ENCODE measurements around the gene DAB2IP. TPM values are rescaled to one million over a fixed set of nuclear protein-coding genes. Genes with fewer than 3 reads are reported as not detected.

Gene DAB2IP
- total RNA-seq, 1 donor from 2014 or later = 27.3 TPM

DNA sequence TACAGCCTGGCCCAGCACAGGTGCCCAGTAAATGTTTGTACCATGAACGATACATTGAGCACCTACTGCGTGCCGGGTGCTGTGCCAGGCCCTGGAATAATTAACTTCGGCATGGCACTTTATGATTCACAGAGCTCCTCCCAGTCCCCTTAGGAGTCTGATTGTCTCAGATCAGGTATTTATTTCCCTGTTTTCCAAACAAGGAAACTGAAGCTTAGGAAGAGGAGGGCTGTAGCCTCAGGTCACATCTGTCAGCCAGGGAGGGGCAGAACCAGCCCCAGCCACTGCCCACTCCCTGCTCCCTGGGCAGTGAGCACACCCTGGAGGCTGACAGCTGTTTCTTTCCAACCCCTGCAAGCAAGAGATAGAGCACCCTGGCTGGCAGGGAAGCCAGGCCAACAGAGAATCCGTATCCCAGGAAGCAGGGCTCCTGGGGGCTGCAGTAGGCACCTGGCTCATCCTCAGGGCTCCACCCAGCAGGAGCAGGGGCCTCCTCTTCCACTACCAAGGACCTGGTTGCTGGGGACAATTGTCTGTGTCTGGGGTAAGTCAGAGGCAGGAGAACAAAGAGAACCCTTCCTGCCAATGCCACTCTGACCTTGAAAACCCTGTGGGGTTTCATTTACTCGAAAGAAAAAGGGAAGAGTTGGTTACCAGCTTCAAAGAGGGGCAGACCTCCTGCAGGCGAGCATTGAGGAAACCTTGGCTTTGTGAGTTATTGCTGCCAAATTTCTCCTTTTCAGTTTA, 69.0 kb downstream of the DAB2IP start:
- no peak for DNase-seq (ENCODE audit: low spot score)
- peak; percentile 5 for ATAC-seq

DNA sequence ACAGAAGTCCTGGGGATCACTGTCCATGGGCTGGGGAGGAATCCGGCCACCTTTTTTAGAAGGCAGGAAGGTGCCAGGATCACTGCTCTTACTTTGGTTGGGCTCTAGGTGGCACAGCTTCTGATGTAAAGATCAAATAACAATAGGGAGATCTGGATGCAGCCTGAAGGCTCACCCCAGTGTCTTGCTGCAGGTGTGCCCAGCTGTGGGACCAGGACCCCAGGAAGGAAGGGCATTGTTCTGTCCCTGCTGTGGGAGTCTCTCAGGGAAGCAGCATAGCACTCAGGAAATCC, 69.6 kb downstream of the DAB2IP start:
- DNase-seq (ENCODE audit: low spot score) = no peak
- ATAC-seq = no peak

GRCh38 chr9:121721770-121722169, 70.3 kb downstream of the DAB2IP start:
- no peak for DNase-seq (ENCODE audit: low spot score)
- no peak for ATAC-seq

DNA sequence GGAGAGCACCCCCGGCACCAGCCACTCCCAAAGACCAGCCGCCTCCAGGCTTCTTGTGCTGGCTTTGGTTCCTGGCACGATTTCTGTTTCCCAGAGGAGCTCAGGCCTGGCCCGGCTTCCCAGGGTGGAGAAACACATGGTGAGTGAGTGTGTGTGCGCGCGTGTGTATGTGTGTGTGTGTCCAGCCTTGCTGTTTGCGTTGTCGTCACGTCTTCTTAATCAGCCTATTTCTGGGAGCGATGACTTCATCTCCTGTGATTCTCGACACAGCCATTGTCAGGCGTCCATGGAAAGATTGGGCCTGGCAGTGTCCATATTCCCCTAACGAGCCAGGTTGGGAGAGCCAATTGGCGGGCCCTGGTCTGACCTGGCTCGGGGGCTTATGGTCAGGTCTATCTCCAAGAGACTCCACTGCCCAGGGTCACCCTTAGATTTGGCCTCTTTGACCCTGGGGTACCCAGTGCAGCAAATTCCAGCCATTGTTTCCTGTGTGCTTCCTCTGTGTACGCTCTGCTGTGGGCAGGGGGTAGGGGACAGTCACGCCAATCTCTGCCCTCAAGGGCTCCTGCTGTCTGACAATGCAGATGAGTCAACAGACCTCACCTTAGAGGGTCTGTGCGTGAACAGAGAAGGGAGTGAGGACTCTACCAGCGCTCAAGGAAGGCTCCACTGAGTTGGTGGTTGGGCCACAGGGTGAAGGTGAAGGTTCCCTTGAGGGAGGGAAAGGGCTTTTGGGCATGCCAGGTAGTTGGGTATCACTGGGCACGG, 73.8 kb downstream of the DAB2IP start:
- peak; percentile 64 for DNase-seq (ENCODE audit: low spot score)
- ATAC-seq = peak; percentile 70

GRCh38 chr9:121727295-121728020, 76.0 kb downstream of the DAB2IP start:
- no peak for DNase-seq (ENCODE audit: low spot score)
- no peak for ATAC-seq

DNA sequence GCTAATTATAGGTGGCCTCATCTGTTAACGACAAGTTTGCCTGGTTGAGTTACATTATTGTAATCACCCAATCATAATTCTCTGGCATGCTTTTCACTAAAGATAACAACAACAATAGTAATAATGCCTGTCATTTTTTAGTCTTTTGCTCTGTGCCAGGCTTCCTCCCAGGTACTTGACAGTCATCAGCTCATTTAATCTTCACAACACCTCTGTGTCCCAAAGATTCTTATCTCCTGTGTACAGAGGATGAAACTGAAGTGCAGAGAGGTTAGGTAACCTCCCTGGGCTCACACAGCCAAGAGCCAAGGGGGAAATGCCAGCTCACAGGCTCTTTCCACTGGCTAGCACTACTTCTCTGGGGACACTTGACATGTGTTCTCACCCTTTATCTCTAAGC, 77.5 kb downstream of the DAB2IP start:
- no peak for ATAC-seq

GRCh38 chr9:121729769-121730562, 78.5 kb downstream of the DAB2IP start:
- DNase-seq (ENCODE audit: low spot score) = no peak
- ATAC-seq = no peak

More for the DNA sequence above, 77.5 kb downstream of the DAB2IP start:
- no peak for DNase-seq (ENCODE audit: low spot score)

GRCh38 chr9:121731090-121731489, 79.7 kb downstream of the DAB2IP start:
- ATAC-seq (no peak), DNase-seq (ENCODE audit: low spot score) (no peak)

- ATAC-seq (no peak), DNase-seq (ENCODE audit: low spot score) (no peak)
Measured at GRCh38 chr9:121731919-121732318, 80.5 kb downstream of the DAB2IP start.

DNA sequence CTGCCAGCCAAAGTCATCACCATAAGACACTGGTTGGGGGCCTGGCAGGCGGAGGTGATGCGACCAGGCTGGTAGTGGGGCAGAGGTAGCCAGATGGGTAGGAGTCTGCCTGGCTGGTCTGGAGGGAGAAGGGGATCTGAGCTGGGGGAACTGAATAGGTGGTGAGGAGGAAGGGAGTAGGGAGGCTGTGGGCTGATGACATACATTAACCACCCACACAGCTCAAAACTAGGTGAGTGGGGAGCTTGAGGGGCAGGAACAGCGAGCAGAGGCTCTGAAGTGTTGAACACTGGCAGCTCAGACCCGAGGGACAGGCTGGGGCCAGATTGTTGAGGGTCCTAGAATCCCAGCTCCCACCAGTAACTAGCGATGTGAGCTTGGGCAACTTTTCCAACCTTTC, 81.0 kb downstream of the DAB2IP start:
- ATAC-seq (no peak), DNase-seq (ENCODE audit: low spot score) (no peak)

DNA sequence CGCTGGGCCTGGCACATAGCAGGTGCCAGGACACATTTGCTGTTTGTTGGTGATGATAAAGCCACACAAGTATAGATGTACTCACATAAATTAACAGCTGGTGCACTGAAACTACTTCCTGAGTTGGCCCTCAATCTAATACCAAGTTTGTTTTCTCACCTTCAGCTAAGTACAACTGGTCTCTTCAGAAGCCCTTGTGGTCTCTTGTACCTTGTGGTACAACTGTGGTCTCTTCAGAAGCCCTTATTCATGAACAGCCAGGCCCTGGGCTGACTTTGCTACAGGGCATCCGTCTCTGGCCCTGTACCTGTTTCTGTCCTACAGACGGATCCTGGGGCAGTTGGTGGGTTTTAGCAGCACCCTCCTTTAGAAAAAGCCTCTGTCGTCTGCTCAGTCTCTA, 81.5 kb downstream of the DAB2IP start:
- ATAC-seq (no peak), DNase-seq (ENCODE audit: low spot score) (no peak)

DNA sequence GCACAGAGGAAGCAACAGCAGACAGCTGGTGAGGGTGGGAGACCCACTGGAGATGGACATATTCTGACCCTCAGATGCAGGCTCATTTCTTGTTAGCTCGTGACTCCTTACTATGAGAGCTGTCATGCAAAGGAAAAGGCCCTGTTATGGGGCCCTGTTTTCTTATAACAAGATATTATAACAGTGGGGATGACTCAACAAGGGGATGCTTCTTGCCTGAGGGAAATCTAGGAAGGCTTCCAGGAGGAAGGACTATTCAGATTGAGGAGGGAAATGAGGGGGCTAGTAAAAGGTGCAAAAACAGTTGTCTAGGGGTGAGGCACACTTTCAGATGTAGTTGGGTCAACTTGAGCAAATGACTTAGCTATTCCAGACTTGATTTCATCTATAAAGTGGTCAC, 83.0 kb downstream of the DAB2IP start:
- DNase-seq (ENCODE audit: low spot score) (no peak), ATAC-seq (no peak)

- ATAC-seq (peak; percentile 19), DNase-seq (ENCODE audit: low spot score) (no peak)
Measured at GRCh38 chr9:121735065-121735792, 83.8 kb downstream of the DAB2IP start.

GRCh38 chr9:121735793-121736770, 84.6 kb downstream of the DAB2IP start:
- ATAC-seq (peak; percentile 50), DNase-seq (ENCODE audit: low spot score) (no peak)

DNA sequence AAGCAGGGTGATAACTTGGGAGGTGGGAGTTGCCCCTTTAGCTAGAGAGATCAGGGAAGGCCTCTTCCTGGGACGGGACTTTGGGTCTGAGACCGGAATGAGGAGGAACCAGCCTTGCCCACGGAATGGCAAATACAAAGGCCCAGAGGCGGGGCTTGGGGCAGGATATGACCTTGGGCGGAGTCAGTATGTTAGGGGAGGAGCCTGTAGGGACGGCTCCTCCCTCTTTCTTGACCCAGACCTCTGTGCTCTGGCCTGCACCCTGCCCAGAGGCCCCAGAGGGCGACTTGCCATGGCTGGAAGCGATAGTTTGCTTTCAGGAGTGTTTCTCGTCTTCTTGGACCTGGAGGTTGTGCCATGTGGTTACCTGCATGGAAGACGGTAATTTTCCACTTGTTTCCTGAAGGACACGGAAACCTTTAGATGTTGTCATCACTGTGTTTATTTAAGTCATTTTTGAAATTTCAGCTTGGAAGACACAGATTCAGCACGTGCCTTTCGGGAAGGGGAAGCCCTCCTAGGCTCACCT, 85.6 kb downstream of the DAB2IP start:
- ATAC-seq (peak; percentile 49), DNase-seq (ENCODE audit: low spot score) (peak; percentile 52)

- no peak for DNase-seq (ENCODE audit: low spot score)
- no peak for ATAC-seq
Measured at GRCh38 chr9:121737481-121737931, 86.1 kb downstream of the DAB2IP start.

- no peak for ATAC-seq
- no peak for DNase-seq (ENCODE audit: low spot score)
Measured at GRCh38 chr9:121738411-121738810, 87.0 kb downstream of the DAB2IP start.

GRCh38 chr9:121738968-121739367, 87.5 kb downstream of the DAB2IP start:
- ATAC-seq = no peak
- no peak for DNase-seq (ENCODE audit: low spot score)

DNA sequence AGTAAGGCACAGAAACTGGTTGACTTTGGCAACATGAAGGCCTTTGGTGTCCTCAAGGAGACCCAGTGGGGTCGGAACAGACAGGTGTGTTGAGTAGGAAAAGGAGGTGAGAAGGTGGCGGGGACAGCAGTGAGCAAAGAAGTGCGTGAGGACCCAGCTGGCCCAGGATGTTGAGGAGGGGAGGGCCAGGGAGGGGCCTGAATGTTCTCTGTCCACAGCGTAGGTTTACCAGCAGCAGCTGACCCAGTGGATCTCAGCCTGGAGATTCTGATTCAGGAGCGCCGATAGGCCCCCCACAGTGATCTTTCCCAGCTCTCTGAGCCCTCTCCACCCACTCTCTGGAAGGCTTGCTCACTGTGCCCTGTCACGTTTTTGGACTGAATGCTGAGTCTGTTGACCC, 88.5 kb downstream of the DAB2IP start:
- no peak for DNase-seq (ENCODE audit: low spot score)

More for the DNA sequence above, 88.5 kb downstream of the DAB2IP start:
- no peak for ATAC-seq
